HL-60 (cell line): ENCODE measurements around the gene ACTRT2.

Source experiments
- DNase-seq, 2 experiments: peaks; one replicate each; pipeline ENCODE4 v3.0.0-alpha.2; 2010 to 2020; ENCODE audit warnings: low read depth in 1 of 2, low spot score in 1 of 2
- H3K27ac ChIP-seq: fragments of 250-450 bp; sonication (Bioruptor Pico); replicated peaks from 2 replicates; pipeline ENCODE4 v1.5.1; 2020; ENCODE audit warnings: mild to moderate bottlenecking, moderate library complexity
- H3K27me3 ChIP-seq: fragments of 250-450 bp; sonication (Bioruptor Pico); 2 replicates; pipeline ENCODE4 v1.5.1; 2021; ENCODE audit warnings: mild to moderate bottlenecking, moderate library complexity; ENCODE audit not compliant: insufficient read depth, poor library complexity, severe bottlenecking
- H3K4me3 ChIP-seq: replicated peaks from 2 replicates; pipeline ENCODE4 v1.5.1; 2011; ENCODE audit warnings: mild to moderate bottlenecking, control low read depth, low read length; ENCODE audit not compliant: insufficient read depth
- GABPA ChIP-seq: IDR thresholded peaks from 2 replicates; pipeline ENCODE4 v1.6.1; 2012; ENCODE audit warnings: low read depth
- POLR2AphosphoS5 ChIP-seq: IDR thresholded peaks from 2 replicates; pipeline ENCODE4 v1.6.1; 2012; ENCODE audit warnings: low read depth
- REST ChIP-seq: IDR thresholded peaks from 2 replicates; pipeline ENCODE4 v1.6.1; 2012; ENCODE audit warnings: low read depth; ENCODE audit not compliant: insufficient replicate concordance
- SPI1 ChIP-seq: IDR thresholded peaks from 2 replicates; pipeline ENCODE4 v1.6.1; 2012; ENCODE audit warnings: low read depth, mild to moderate bottlenecking, borderline replicate concordance
- TF ChIP-seq, protein P1 (sequence below): IDR thresholded peaks from one replicate; pipeline ENCODE4 v1.5.1; 2011; ENCODE audit warnings: low read length, control low read depth, inconsistent platforms; ENCODE audit not compliant: insufficient read depth

Gene ACTRT2

DNA sequence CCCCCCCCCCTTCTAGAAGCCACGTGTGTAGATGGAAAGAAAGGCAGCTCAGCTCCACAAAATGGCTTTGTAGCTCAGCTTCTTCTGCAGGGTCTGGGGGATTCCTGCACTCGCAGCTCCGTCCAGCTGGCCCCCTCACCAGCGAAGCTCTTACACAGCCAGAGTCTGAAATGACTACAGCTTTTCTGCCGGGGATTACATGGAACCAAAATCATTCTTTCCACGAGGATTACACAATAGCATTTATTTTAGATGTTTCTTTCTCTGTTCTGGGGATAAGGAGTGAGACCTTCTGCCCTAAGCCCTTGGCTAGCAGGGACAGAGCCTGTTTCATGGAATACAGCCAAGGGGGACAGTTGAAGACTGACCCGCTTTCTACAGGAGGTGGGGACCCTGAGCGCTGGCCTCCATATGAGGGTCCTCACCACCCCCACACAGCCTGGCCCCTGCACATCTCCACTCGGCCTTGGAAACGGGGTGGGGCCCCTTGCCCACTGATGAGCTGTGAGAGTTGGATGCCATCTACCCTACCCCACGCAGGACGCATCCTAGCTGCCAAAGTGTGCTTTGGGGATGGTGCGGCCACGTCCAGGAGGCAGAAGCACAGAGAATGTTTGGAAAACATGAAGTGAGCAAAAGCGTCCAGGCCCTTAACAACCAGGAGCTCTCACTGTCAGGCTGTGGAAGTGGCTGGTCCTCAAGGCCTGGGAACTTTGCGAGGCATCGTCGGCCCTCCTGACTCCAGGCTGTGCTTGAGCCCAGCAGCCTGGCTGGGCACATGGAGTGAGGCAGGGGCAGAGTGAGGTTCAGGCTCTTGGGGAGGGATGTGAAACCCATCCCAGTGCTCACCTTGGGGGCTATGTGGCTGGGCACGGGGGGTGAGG lies 14.5 kb downstream of the ACTRT2 start:
- TF ChIP-seq SPI1 = no peak
- TF ChIP-seq, protein P1, sequence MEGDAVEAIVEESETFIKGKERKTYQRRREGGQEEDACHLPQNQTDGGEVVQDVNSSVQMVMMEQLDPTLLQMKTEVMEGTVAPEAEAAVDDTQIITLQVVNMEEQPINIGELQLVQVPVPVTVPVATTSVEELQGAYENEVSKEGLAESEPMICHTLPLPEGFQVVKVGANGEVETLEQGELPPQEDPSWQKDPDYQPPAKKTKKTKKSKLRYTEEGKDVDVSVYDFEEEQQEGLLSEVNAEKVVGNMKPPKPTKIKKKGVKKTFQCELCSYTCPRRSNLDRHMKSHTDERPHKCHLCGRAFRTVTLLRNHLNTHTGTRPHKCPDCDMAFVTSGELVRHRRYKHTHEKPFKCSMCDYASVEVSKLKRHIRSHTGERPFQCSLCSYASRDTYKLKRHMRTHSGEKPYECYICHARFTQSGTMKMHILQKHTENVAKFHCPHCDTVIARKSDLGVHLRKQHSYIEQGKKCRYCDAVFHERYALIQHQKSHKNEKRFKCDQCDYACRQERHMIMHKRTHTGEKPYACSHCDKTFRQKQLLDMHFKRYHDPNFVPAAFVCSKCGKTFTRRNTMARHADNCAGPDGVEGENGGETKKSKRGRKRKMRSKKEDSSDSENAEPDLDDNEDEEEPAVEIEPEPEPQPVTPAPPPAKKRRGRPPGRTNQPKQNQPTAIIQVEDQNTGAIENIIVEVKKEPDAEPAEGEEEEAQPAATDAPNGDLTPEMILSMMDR = no peak
- TF ChIP-seq POLR2AphosphoS5 = no peak
- no peak for TF ChIP-seq REST
- no peak for TF ChIP-seq GABPA
- no peak overlapping the region for H3K27ac ChIP-seq
- H3K4me3 ChIP-seq = no peak overlapping the region
- DNase-seq = no peak
- no peaks in the 10 kb centered on the region for H3K27me3 ChIP-seq

DNA sequence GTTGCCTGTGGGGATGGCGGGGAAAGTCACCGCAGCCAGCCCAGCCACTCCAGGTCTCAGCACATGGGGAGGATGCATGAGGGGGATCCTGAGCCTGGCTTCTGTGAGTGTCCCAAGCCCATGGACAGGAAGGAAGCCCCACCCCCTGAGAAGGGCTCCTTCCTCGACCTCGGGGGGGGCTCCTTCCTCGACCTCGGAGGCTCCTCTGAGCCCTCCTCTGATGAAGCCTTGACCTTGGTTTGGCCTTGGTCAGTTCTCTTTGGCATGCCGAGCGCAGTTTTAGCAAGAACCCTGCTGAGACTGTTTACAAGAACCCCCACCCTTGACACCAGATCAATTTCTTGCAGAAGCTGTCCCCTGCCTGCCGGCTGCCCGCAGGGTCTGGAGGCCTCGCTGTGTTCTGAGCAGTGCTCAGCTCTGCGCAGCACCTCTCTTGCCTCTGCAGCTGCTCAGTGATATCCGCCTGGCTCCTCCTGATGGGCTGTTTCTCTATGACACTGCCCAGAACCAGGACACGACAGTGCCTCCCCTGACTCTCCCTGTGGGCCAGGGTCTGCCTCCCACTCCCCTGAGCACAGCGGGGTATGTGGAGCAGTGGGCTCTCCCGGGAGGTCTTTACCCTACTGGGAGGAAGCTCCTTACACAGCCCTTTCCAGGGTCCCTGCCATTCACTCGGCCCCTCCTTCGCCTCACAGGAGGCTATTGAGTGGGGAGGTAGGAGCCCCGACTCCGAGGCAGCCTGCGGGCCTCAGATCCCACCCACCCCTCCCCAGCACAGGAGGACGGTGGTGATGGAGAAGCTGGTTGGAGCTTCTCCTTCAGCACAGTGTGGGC lies 15.4 kb downstream of the ACTRT2 start:
- no peak for DNase-seq
- no peak overlapping the region for H3K4me3 ChIP-seq
- H3K27me3 ChIP-seq = no peaks in the 10 kb centered on the region
- TF ChIP-seq, protein P1 = no peak
- TF ChIP-seq POLR2AphosphoS5 (no peak), REST (no peak), SPI1 (no peak), GABPA (no peak)
- no peak overlapping the region for H3K27ac ChIP-seq

- no peak for DNase-seq
- Histone ChIP-seq H3K27ac (no peak overlapping the region), H3K4me3 (no peak overlapping the region), H3K27me3 (no peaks in the 10 kb centered on the region)
- no peak for TF ChIP-seq REST
- no peak for TF ChIP-seq GABPA
- TF ChIP-seq POLR2AphosphoS5 = no peak
- TF ChIP-seq, protein P1 = no peak
- no peak for TF ChIP-seq SPI1
Observed at GRCh38 chr1:3037281-3038040, 16.2 kb downstream of the ACTRT2 start.
